ENCODE measurements around the gene CARM1.

Gene CARM1

DNA sequence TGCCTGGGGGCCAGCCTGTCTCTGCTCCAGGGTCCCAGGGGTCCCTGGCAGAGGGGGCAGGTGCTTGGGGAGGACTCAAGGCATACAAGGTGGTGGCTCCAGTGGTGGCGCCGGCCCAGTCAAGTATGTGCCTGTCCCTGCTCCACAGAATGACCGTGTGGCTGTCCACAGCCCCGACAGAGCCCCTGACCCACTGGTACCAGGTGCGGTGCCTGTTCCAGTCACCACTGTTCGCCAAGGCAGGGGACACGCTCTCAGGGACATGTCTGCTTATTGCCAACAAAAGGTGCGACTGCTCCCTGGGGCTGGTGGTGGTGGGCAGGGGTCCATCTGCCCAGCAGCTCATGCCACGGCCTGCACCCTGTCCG is 48.9 kb downstream of the CARM1 start:
- DNase-seq, result no peak
- Mint-ChIP-seq H3K4me3 (no peak overlapping the region), H3K27me3 (ENCODE audit: low read depth, poor library complexity) (no peaks in the 10 kb centered on the region), H3K36me3 (ENCODE audit: low read depth) (peaks cover 21% of the 10 kb centered on the region), H3K4me1 (peaks cover 2% of the 10 kb centered on the region), H3K9me3 (no peaks in the 10 kb centered on the region), H3K27ac (peak overlapping the region; percentile 68)
- TF ChIP-seq, protein P1, sequence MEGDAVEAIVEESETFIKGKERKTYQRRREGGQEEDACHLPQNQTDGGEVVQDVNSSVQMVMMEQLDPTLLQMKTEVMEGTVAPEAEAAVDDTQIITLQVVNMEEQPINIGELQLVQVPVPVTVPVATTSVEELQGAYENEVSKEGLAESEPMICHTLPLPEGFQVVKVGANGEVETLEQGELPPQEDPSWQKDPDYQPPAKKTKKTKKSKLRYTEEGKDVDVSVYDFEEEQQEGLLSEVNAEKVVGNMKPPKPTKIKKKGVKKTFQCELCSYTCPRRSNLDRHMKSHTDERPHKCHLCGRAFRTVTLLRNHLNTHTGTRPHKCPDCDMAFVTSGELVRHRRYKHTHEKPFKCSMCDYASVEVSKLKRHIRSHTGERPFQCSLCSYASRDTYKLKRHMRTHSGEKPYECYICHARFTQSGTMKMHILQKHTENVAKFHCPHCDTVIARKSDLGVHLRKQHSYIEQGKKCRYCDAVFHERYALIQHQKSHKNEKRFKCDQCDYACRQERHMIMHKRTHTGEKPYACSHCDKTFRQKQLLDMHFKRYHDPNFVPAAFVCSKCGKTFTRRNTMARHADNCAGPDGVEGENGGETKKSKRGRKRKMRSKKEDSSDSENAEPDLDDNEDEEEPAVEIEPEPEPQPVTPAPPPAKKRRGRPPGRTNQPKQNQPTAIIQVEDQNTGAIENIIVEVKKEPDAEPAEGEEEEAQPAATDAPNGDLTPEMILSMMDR (IDR thresholded peaks at IDR 0.05), result no peak

DNA sequence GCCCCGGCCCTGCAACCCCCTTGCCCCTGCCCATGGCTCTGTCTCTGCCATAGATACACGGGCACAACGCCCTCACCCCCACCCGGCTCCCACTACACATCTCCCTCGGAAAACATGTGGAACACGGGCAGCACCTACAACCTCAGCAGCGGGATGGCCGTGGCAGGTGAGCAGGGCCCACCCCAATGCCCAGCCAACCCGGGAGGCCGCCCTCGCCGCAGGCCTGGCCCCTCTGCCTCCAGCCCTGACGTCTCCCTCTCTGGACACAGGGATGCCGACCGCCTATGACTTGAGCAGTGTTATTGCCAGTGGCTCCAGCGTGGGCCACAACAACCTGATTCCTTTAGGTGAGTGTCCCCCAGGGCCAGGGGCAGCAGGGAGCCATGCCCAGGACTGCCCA is 49.4 kb downstream of the CARM1 start:
- TF ChIP-seq, protein P1 (IDR thresholded peaks at IDR 0.05), result no peak
- Mint-ChIP-seq H3K4me1 (peaks cover 5% of the 10 kb centered on the region), H3K4me3 (no peak overlapping the region), H3K27ac (peak overlapping the region; percentile 91), H3K36me3 (ENCODE audit: low read depth) (peaks cover 23% of the 10 kb centered on the region), H3K27me3 (ENCODE audit: low read depth, poor library complexity) (no peaks in the 10 kb centered on the region), H3K9me3 (no peaks in the 10 kb centered on the region)
- no peak for DNase-seq

DNA sequence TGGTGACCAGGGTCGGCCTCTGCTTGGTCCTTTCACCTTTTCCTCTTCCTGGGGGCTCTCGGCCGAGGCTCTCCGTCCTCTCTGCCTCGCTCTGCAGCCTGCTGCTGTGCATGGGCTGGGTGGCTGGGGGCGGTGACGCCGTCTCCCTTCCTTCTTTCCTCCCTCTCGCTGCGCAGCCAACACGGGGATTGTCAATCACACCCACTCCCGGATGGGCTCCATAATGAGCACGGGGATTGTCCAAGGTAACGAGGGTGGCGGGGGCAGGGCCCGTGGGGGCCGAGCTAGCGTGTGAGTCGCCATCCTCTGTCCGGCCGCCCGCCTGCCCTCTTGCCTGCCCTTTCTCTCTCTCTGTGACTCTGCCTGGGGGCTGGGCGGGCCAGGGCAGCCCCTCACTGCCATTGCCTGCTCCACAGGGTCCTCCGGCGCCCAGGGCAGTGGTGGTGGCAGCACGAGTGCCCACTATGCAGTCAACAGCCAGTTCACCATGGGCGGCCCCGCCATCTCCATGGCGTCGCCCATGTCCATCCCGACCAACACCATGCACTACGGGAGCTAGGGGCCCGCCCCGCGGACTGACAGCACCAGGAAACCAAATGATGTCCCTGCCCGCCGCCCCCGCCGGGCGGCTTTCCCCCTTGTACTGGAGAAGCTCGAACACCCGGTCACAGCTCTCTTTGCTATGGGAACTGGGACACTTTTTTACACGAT is 50.0 kb downstream of the CARM1 start:
- Mint-ChIP-seq H3K36me3 (ENCODE audit: low read depth) (peaks cover 23% of the 10 kb centered on the region), H3K4me1 (peaks cover 5% of the 10 kb centered on the region), H3K4me3 (no peak overlapping the region), H3K27me3 (ENCODE audit: low read depth, poor library complexity) (no peaks in the 10 kb centered on the region), H3K27ac (peak overlapping the region; percentile 91), H3K9me3 (no peaks in the 10 kb centered on the region)
- no peak for DNase-seq
- TF ChIP-seq, protein P1 (IDR thresholded peaks at IDR 0.05), result no peak

DNA sequence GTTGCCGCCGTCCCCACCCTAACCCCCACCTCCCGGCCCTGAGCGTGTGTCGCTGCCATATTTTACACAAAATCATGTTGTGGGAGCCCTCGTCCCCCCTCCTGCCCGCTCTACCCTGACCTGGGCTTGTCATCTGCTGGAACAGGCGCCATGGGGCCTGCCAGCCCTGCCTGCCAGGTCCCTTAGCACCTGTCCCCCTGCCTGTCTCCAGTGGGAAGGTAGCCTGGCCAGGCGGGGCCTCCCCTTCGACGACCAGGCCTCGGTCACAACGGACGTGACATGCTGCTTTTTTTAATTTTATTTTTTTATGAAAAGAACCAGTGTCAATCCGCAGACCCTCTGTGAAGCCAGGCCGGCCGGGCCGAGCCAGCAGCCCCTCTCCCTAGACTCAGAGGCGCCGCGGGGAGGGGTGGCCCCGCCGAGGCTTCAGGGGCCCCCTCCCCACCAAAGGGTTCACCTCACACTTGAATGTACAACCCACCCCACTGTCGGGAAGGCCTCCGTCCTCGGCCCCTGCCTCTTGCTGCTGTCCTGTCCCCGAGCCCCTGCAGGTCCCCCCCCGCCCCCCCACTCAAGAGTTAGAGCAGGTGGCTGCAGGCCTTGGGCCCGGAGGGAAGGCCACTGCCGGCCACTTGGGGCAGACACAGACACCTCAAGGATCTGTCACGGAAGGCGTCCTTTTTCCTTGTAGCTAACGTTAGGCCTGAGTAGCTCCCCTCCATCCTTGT is 50.7 kb downstream of the CARM1 start:
- Mint-ChIP-seq H3K4me1 (peaks cover 6% of the 10 kb centered on the region), H3K27ac (no peak overlapping the region), H3K4me3 (no peak overlapping the region), H3K27me3 (ENCODE audit: low read depth, poor library complexity) (no peaks in the 10 kb centered on the region), H3K9me3 (no peaks in the 10 kb centered on the region), H3K36me3 (ENCODE audit: low read depth) (peaks cover 23% of the 10 kb centered on the region)
- TF ChIP-seq, protein P1 (IDR thresholded peaks at IDR 0.05), result no peak
- DNase-seq, result no peak

DNA sequence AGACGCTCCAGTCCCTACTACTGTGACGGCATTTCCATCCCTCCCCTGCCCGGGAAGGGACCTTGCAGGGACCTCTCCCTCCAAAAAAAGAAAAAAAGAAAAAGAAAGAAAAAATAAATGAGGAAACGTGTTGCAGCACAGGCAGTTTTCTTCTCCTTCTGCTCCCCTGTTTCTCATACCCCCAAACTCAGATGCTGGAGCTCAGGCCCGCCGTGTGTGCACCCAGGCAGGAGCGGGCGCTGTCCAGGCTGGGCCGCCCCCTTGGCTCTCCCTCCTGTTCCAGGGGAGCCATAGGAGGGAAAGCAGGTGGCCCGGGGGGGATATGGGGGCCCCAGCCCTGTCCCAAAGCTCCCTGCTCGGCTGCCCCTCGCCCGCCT is 51.3 kb downstream of the CARM1 start:
- peaks cover 19% of the 10 kb centered on the region for H3K36me3 Mint-ChIP-seq (ENCODE audit: low read depth)
- H3K27ac Mint-ChIP-seq, result no peak overlapping the region
- no peak for DNase-seq
- no peaks in the 10 kb centered on the region for H3K9me3 Mint-ChIP-seq
- no peaks in the 10 kb centered on the region for H3K27me3 Mint-ChIP-seq (ENCODE audit: low read depth, poor library complexity)
- H3K4me3 Mint-ChIP-seq, result no peak overlapping the region
- H3K4me1 Mint-ChIP-seq, result peaks cover 11% of the 10 kb centered on the region
- TF ChIP-seq, protein P1 (IDR thresholded peaks at IDR 0.05), result no peak

Data from nephron progenitor cell (in vitro differentiated cells).